ENCODE data around the gene SSBP3. TPM values are rescaled to one million over a fixed set of nuclear protein-coding genes. Genes with fewer than 3 reads are reported as not detected.

Gene SSBP3
- total and polyA plus RNA-seq, 9 of the 15 experiments (the other 6 are each of a cell fraction or from before 2014, with no cell fraction given), result 8.7 to 108 (median 33.8) TPM

- no peak for TF ChIP-seq SAP30 (IDR thresholded peaks at IDR 0.05; ENCODE audit: borderline replicate concordance, insufficient read depth, low read depth, low read length, poor library complexity, severe bottlenecking)
- TF ChIP-seq, protein P1, sequence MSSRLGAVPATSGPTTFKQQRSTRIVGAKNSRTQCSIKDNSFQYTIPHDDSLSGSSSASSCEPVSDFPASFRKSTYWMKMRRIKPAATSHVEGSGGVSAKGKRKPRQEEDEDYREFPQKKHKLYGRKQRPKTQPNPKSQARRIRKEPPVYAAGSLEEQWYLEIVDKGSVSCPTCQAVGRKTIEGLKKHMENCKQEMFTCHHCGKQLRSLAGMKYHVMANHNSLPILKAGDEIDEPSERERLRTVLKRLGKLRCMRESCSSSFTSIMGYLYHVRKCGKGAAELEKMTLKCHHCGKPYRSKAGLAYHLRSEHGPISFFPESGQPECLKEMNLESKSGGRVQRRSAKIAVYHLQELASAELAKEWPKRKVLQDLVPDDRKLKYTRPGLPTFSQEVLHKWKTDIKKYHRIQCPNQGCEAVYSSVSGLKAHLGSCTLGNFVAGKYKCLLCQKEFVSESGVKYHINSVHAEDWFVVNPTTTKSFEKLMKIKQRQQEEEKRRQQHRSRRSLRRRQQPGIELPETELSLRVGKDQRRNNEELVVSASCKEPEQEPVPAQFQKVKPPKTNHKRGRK (tag; IDR thresholded peaks at IDR 0.05), result no peak
- no peak for TF ChIP-seq CHD7 (IDR thresholded peaks at IDR 0.05; ENCODE audit: low read depth, low read length)
- TF ChIP-seq NCOA4 (IDR thresholded peaks at IDR 0.05; ENCODE audit: partially characterized antibody), result no peak
- TF ChIP-seq SIN3A (IDR thresholded peaks at IDR 0.05; ENCODE audit: borderline replicate concordance in 2 of 2, control insufficient read depth in 1 of 2, low read depth in 2 of 2, low read length in 2 of 2), result no peak
- TF ChIP-seq STAT6 (CRISPR knock-in tag; IDR thresholded peaks at IDR 0.05), result no peak
- no peak for TF ChIP-seq ADNP (tag; IDR thresholded peaks at IDR 0.05)
- TF ChIP-seq SPI1 (IDR thresholded peaks at IDR 0.05; ENCODE audit: borderline replicate concordance, low read depth, low read length), result no peak
Measured at GRCh38 chr1:54409156-54410142, 3.3 kb upstream of the SSBP3 start (continued).
